ENCODE data around the gene PCCA.
"Not testable (repeated sequence)": the region's sequence is repeated elsewhere in the genome, so short reads cannot be mapped to it uniquely, and the experiment has no call there.

Gene PCCA

GRCh38 chr13:100146534-100146933, 57.6 kb downstream of the PCCA start:
- DNase-seq (ENCODE audit: low spot score in 2 of 2): no peak
- no peak for ATAC-seq
- Mint-ChIP-seq H3K27ac (no peak overlapping the region), H3K4me1 (no peaks in the 10 kb centered on the region), H3K4me3 (no peak overlapping the region), H3K36me3 (peaks cover 4% of the 10 kb centered on the region), H3K9me3 (no peaks in the 10 kb centered on the region)

- no peak for ATAC-seq
Measured at GRCh38 chr13:100147825-100148224, 58.9 kb downstream of the PCCA start.

GRCh38 chr13:100148422-100148821, 59.5 kb downstream of the PCCA start:
- Mint-ChIP-seq H3K4me3 (no peak overlapping the region), H3K9me3 (no peaks in the 10 kb centered on the region), H3K27ac (no peak overlapping the region), H3K4me1 (no peaks in the 10 kb centered on the region), H3K36me3 (peaks cover 4% of the 10 kb centered on the region)
- ATAC-seq (no peak), DNase-seq (ENCODE audit: low spot score in 2 of 2) (no peak)

More at GRCh38 chr13:100147825-100148224, 58.9 kb downstream of the PCCA start:
- Mint-ChIP-seq H3K9me3 (no peaks in the 10 kb centered on the region), H3K4me3 (no peak overlapping the region), H3K4me1 (no peaks in the 10 kb centered on the region), H3K27ac (no peak overlapping the region), H3K36me3 (peaks cover 4% of the 10 kb centered on the region)
- DNase-seq (ENCODE audit: low spot score in 2 of 2): no peak

DNA sequence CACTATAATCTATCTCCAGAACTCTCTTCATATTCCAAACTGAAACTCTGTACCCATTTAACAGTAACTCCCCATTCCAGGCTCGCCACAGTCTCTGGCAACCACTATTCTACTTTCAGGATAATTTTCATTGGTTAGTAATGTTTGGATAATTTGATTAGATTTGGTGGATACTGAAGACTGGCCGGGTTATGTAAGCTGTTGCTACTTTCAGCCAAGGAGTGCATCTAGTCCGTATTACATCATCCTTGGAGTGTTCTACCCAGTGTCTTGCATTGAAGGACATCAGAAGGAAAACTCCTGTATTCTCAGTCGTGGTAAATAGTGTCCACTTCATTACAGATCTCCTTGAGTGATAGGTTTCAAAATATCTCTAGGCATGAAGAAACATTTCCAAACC, 60.5 kb downstream of the PCCA start:
- Mint-ChIP-seq H3K27ac (no peak overlapping the region), H3K9me3 (no peaks in the 10 kb centered on the region), H3K4me1 (no peaks in the 10 kb centered on the region), H3K36me3 (peaks cover 4% of the 10 kb centered on the region), H3K4me3 (no peak overlapping the region)
- no peak for ATAC-seq
- DNase-seq (ENCODE audit: low spot score in 2 of 2): no peak

DNA sequence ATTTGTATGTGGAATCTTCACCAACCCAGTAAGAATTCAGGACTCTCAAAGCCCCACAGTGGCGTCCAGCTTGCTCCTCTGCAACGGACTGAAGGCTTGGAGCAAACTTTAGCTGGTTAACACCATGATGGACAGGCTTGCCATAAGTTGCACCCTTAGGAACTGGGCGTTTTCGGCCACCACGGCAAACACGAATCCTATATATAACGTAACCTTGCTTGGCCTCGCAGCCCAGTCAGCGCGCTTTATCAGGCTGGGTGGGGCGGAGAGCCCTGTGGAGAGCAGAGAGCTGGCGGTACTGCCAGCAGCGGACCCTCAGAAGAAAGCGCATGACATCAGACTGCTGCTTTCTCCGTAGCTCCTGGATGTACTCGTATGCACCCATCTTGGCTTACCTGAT, 61.8 kb downstream of the PCCA start:
- not testable (repeated sequence) for ATAC-seq, H3K4me1 Mint-ChIP-seq

DNA sequence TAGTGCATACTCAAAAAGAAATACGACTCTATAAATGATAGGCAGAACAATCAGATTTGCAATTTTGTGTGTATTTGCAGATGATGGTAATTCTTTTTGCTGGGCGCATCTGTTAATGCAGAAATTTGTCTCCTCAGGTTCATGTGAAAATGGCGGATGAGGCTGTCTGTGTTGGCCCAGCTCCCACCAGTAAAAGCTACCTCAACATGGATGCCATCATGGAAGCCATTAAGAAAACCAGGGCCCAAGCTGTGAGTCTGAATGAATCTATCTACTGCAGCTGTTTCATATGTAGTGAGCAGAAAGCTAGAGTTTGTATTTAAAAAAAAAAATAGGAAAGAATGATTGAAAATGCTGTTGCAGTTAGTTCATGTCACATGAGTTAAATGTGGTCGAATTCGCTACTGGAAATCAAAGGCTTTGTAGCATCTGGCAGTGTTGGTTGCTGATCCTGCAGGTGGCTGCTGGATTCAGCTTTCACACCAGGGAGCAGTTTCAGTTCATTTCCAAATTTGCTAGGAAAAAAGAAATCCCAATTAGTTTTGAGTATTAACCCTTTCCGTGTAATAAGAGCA, 66.0 kb downstream of the PCCA start:
- Mint-ChIP-seq H3K36me3 (no peaks in the 10 kb centered on the region), H3K4me3 (no peak overlapping the region), H3K27ac (no peak overlapping the region), H3K4me1 (peaks cover 11% of the 10 kb centered on the region), H3K9me3 (no peaks in the 10 kb centered on the region)
- ATAC-seq: no peak
- no peak for DNase-seq (ENCODE audit: low spot score in 2 of 2)

More for the DNA sequence above, 61.8 kb downstream of the PCCA start:
- H3K27ac Mint-ChIP-seq; DNase-seq (ENCODE audit: low spot score in 2 of 2); H3K36me3 Mint-ChIP-seq; H3K9me3 Mint-ChIP-seq; H3K4me3 Mint-ChIP-seq: not testable (repeated sequence)

DNA sequence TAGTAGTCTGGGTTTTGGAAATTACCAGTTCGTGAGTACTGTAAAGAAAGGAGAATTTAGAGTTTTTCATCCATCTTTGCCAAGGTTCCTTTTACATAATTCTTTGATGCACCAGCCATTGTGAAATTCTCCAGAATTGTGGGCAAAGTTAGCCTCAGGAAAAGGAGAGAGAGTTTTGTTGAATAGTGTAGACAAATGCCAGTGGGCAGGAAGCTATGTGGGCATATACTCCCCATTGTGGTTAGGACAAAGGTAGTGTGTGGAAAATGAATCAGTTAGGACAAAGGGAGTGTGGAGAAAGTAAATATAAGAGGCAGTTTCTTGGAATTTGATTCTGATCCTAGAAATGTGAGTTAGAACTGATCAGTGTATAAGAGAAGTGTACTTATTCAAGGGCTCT, 67.9 kb downstream of the PCCA start:
- Mint-ChIP-seq H3K27ac (no peak overlapping the region), H3K9me3 (no peaks in the 10 kb centered on the region), H3K4me1 (peaks cover 11% of the 10 kb centered on the region), H3K36me3 (no peaks in the 10 kb centered on the region), H3K4me3 (no peak overlapping the region)
- ATAC-seq (no peak), DNase-seq (ENCODE audit: low spot score in 2 of 2) (no peak)

DNA sequence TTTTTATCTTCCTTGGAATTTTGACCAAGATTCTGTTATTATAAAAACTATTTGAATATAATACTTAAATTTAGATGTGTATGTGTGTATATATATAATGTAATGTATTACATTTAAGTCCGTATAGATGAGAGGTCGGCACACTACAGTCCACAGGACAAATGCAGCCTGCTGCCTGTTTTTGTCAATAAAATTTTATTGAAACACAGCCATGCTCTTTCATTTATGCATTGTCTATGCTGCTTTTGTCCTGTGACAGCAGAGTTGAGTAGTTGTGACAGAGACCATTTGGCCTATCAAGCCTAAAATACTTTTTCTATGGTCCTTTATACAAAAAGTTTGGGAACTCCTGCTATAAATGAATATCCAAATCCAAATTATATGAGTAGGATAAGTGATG, 69.7 kb downstream of the PCCA start:
- ATAC-seq: no peak
- Mint-ChIP-seq H3K27ac (no peak overlapping the region), H3K4me3 (no peak overlapping the region), H3K9me3 (no peaks in the 10 kb centered on the region), H3K36me3 (no peaks in the 10 kb centered on the region), H3K4me1 (peaks cover 11% of the 10 kb centered on the region)
- no peak for DNase-seq (ENCODE audit: low spot score in 2 of 2)

- Mint-ChIP-seq H3K9me3 (no peaks in the 10 kb centered on the region), H3K36me3 (no peaks in the 10 kb centered on the region), H3K4me3 (no peak overlapping the region), H3K27ac (no peak overlapping the region), H3K4me1 (peaks cover 11% of the 10 kb centered on the region)
- DNase-seq (ENCODE audit: low spot score in 2 of 2): no peak
- ATAC-seq: no peak
Measured at GRCh38 chr13:100159584-100159983, 70.7 kb downstream of the PCCA start.

GRCh38 chr13:100160450-100160849, 71.6 kb downstream of the PCCA start:
- no peaks in the 10 kb centered on the region for H3K9me3 Mint-ChIP-seq
- ATAC-seq (no peak), DNase-seq (ENCODE audit: low spot score in 2 of 2) (no peak)
- no peak overlapping the region for H3K27ac Mint-ChIP-seq
- H3K4me3 Mint-ChIP-seq: no peak overlapping the region
- H3K36me3 Mint-ChIP-seq: no peaks in the 10 kb centered on the region
- H3K4me1 Mint-ChIP-seq: peaks cover 11% of the 10 kb centered on the region

DNA sequence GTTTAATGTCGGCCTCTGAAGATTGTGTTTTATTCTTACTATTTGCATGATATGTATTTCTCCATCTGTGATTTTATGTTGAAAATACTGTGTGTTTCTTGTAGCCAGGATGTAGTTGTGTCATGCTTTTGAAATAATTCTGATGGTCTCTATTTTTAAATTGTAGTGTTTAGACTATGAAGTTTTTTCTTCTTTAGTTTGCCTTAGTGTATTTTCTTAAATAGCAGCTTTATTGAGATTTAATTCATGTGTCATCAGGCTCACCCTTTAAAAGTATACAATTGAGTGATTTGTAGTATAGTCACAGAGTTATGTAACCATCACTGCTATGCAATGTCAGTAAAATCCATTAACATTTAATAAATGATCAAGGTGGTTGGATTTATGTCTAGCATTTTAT, 74.5 kb downstream of the PCCA start:
- ATAC-seq (no peak), DNase-seq (ENCODE audit: low spot score in 2 of 2) (no peak)
- no peak overlapping the region for H3K4me3 Mint-ChIP-seq
- H3K4me1 Mint-ChIP-seq: no peaks in the 10 kb centered on the region
- H3K36me3 Mint-ChIP-seq: no peaks in the 10 kb centered on the region
- H3K27ac Mint-ChIP-seq: no peak overlapping the region
- H3K9me3 Mint-ChIP-seq: no peaks in the 10 kb centered on the region

DNA sequence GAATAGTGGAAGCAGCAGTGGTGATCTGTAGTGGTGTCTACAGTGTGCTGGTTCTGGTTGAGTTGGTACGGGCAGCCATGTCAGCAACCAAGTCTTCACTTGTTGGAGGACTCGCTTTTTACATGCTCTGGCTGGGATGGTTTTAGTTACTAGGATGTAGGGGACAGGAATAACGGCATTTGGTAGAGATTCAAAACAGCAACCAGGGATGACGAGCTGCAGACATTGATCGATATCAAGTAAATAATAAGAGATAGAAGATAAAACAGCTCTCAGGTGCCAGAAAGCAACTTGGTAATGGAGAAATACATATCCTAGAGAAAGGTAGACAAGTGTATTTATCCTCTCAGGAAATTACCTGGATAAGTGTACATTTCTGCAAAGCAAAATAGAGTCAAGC, 84.3 kb downstream of the PCCA start:
- Mint-ChIP-seq H3K4me1 (no peaks in the 10 kb centered on the region), H3K9me3 (no peaks in the 10 kb centered on the region), H3K27ac (no peak overlapping the region), H3K36me3 (peaks cover 5% of the 10 kb centered on the region), H3K4me3 (no peak overlapping the region)
- DNase-seq (ENCODE audit: low spot score in 2 of 2): no peak
- no peak for ATAC-seq

GRCh38 chr13:100174455-100174854, 85.6 kb downstream of the PCCA start:
- not testable (repeated sequence) for ATAC-seq; H3K4me3 Mint-ChIP-seq; H3K9me3 Mint-ChIP-seq; H3K36me3 Mint-ChIP-seq; H3K27ac Mint-ChIP-seq; DNase-seq (ENCODE audit: low spot score in 2 of 2); H3K4me1 Mint-ChIP-seq

GRCh38 chr13:100175078-100175802, 86.3 kb downstream of the PCCA start:
- Mint-ChIP-seq H3K9me3 (no peaks in the 10 kb centered on the region), H3K4me3 (no peak overlapping the region), H3K36me3 (no peaks in the 10 kb centered on the region), H3K4me1 (peaks cover 6% of the 10 kb centered on the region), H3K27ac (no peak overlapping the region)
- ATAC-seq: no peak
- no peak for DNase-seq (ENCODE audit: low spot score in 2 of 2)

DNA sequence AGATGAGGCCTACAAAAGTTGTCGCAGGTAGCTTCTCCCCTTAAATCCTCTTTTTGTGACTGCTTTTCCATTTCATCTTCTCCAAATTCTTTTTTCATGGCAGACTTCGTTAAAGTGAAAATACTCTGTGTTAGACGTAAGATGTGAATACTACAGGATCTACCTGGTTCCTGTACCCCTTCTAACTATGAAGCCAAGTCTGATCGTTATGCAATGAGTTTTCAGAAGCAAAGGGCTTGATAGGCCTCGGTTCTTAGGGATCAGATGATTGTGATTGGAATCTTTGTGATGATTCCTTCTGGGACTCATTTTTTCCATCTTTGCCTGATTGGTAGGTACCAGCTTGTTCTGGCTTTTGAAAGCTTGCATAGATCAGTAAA, 86.9 kb downstream of the PCCA start:
- Mint-ChIP-seq H3K4me3 (no peak overlapping the region), H3K36me3 (no peaks in the 10 kb centered on the region), H3K27ac (no peak overlapping the region), H3K9me3 (no peaks in the 10 kb centered on the region), H3K4me1 (peaks cover 6% of the 10 kb centered on the region)
- DNase-seq (ENCODE audit: low spot score in 2 of 2) (no peak), ATAC-seq (no peak)

- no peaks in the 10 kb centered on the region for H3K36me3 Mint-ChIP-seq
Measured at GRCh38 chr13:100176801-100177400, 88.0 kb downstream of the PCCA start.

More at GRCh38 chr13:100176801-100177400, 88.0 kb downstream of the PCCA start:
- Mint-ChIP-seq H3K27ac (no peak overlapping the region), H3K9me3 (no peaks in the 10 kb centered on the region), H3K4me3 (no peak overlapping the region), H3K4me1 (peaks cover 6% of the 10 kb centered on the region)
- no peak for DNase-seq (ENCODE audit: low spot score in 2 of 2)
- no peak for ATAC-seq

All from stimulated activated effector memory CD8-positive, alpha-beta T cell treated with anti-CD3 and anti-CD28 coated beads, Interleukin-12 subunit alpha, Interleukin-12 subunit beta, amount 100 ng/mL, for 72 hours (primary cell).